Dermis blood vessel endothelial cell (primary cell): ENCODE data around the gene RXRB. TPM values are rescaled to one million over a fixed set of nuclear protein-coding genes. Genes with fewer than 3 reads are reported as not detected.
"Not testable (repeated sequence)": the region's sequence is repeated elsewhere in the genome, so short reads cannot be mapped to it uniquely, and the experiment has no call there.

Experiments used
- DNase-seq: peaks from one replicate; pipeline ENCODE4 v3.0.0; 2010
- total RNA-seq: library from RNA; depleted of rRNA; stranded (reverse); fragments of >200 nt; gene quantifications from 2 replicates; pipeline ENCODE4 v1.2.3, GENCODE V29; 2014

The RXRB gene
- total RNA-seq, 1 donor from 2014 or later, result 27.9 TPM

- no peak for DNase-seq
These were observed 39.6 kb downstream of the RXRB start for GRCh38 chr6:33160728-33161344.

- no peak for DNase-seq
These were observed 40.4 kb downstream of the RXRB start for GRCh38 chr6:33160096-33160495.

GRCh38 chr6:33156964-33157363 lies 43.5 kb downstream of the RXRB start:
- no peak for DNase-seq

- no peak for DNase-seq
These were observed 43.9 kb downstream of the RXRB start for GRCh38 chr6:33156561-33156960.

GRCh38 chr6:33154349-33154748 lies 46.1 kb downstream of the RXRB start:
- no peak for DNase-seq

- DNase-seq, result no peak
These were observed 49.4 kb downstream of the RXRB start for GRCh38 chr6:33151050-33151449.

GRCh38 chr6:33150560-33150959 lies 49.9 kb downstream of the RXRB start:
- DNase-seq, result not testable (repeated sequence)

- DNase-seq, result peak; percentile 68
These were observed 52.4 kb downstream of the RXRB start for GRCh38 chr6:33147807-33148666.

- DNase-seq, result no peak
These were observed 56.1 kb downstream of the RXRB start for GRCh38 chr6:33144373-33144772.

Other genes starting within 250 kb of the RXRB start
- gene HLA-DMA, start 247.6 kb downstream of the RXRB start, total RNA-seq, result 1.2 and 1.7 TPM in 2 replicates
- gene BRD2, start 232.1 kb downstream of the RXRB start, total RNA-seq, result 60.2 and 86.7 TPM in 2 replicates
- gene HLA-DOA, start 191.1 kb downstream of the RXRB start, total RNA-seq, result not detected in 2 replicates
- 0.34 and 17.4 TPM in 2 replicates for gene HLA-DPA1, start 127.0 kb downstream of the RXRB start, total RNA-seq
- gene HLA-DPB1, start 124.7 kb downstream of the RXRB start, total RNA-seq, result 1.4 and 22.4 TPM in 2 replicates
- 0.28 and 0.34 TPM in 2 replicates for gene COL11A2, start 8.2 kb downstream of the RXRB start, total RNA-seq
- 93.6 and 99.4 TPM in 2 replicates for gene SLC39A7, start 202 bp upstream of the RXRB start, total RNA-seq
- gene HSD17B8, start 4.0 kb upstream of the RXRB start, total RNA-seq, result 8.7 and 9.7 TPM in 2 replicates
- gene RING1, start 7.8 kb upstream of the RXRB start, total RNA-seq, result 22.6 and 29.0 TPM in 2 replicates
- gene VPS52, start 71.2 kb upstream of the RXRB start, total RNA-seq, result 33.7 and 38.5 TPM in 2 replicates
- 1,732 and 3,722 TPM in 2 replicates for gene RPS18, start 71.4 kb upstream of the RXRB start, total RNA-seq
- 5.9 and 10.0 TPM in 2 replicates for gene B3GALT4, start 76.5 kb upstream of the RXRB start, total RNA-seq
- gene WDR46, start 88.6 kb upstream of the RXRB start, total RNA-seq, result 65.9 and 75.4 TPM in 2 replicates
- 22.1 and 29.1 TPM in 2 replicates for gene PFDN6, start 88.9 kb upstream of the RXRB start, total RNA-seq
- gene RGL2, start 98.3 kb upstream of the RXRB start, total RNA-seq, result 82.4 and 88.3 TPM in 2 replicates
- gene TAPBP, start 113.4 kb upstream of the RXRB start, total RNA-seq, result 137 and 154 TPM in 2 replicates
- gene ZBTB22, start 117.1 kb upstream of the RXRB start, total RNA-seq, result 15.8 and 16.8 TPM in 2 replicates
- gene DAXX, start 122.3 kb upstream of the RXRB start, total RNA-seq, result 52.1 and 57.9 TPM in 2 replicates
- 12.4 and 34.3 TPM in 2 replicates for gene KIFC1, start 191.2 kb upstream of the RXRB start, total RNA-seq
- gene PHF1, start 210.3 kb upstream of the RXRB start, total RNA-seq, result 14.4 and 16.5 TPM in 2 replicates
- 61.3 and 61.7 TPM in 2 replicates for gene CUTA, start 217.4 kb upstream of the RXRB start, total RNA-seq
- gene SYNGAP1, start 219.4 kb upstream of the RXRB start, total RNA-seq, result 2.4 and 2.5 TPM in 2 replicates